Measurements from ENCODE around the gene TMEM115.

Gene TMEM115

DNA sequence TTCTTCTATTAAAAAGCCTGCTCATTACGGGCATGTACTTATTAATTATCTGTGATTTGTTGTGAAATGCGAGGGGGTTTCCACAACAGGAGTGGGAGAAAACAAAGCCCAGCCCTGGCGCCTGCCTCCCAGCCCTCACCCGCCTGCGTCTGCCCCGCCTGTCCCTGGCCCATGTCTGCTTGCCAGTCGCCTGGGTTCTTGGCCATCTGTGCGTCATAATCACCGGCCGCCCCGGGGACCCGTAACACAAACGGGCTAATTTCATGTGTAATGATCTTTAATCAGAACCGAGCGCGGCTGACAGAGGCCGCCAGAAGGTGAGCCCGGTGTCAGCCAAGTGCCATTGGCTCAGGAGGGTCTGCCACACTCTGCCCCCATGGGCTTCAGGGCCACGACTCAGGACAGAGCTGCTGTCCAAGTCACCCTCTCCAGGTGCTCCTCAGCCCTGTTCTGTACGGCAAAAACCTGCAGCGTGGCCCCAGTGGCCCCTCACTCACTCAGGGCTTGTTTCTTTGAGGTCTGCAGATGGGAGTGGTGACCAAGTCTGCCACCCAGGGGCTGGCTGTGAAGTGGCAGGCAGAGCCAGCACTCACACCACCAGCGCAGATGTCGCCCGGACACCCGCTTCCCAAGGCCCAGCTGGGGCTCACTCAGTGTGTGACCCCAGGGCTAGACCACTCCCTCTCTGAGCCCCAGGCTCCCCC is 28.8 kb upstream of the TMEM115 start:
- TF ChIP-seq, protein P1, sequence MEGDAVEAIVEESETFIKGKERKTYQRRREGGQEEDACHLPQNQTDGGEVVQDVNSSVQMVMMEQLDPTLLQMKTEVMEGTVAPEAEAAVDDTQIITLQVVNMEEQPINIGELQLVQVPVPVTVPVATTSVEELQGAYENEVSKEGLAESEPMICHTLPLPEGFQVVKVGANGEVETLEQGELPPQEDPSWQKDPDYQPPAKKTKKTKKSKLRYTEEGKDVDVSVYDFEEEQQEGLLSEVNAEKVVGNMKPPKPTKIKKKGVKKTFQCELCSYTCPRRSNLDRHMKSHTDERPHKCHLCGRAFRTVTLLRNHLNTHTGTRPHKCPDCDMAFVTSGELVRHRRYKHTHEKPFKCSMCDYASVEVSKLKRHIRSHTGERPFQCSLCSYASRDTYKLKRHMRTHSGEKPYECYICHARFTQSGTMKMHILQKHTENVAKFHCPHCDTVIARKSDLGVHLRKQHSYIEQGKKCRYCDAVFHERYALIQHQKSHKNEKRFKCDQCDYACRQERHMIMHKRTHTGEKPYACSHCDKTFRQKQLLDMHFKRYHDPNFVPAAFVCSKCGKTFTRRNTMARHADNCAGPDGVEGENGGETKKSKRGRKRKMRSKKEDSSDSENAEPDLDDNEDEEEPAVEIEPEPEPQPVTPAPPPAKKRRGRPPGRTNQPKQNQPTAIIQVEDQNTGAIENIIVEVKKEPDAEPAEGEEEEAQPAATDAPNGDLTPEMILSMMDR (IDR thresholded peaks at IDR 0.05; ENCODE audit: borderline replicate concordance, control extremely low read depth, extremely low read depth, insufficient read depth, missing control alignments), result no peak
- DNase-seq (ENCODE audit: low spot score), result peak; percentile 61
- in situ Hi-C loops (cut with MboI; ENCODE audit: low sequenced_read_pairs, unreplicated experiment), result no loop called here

DNA sequence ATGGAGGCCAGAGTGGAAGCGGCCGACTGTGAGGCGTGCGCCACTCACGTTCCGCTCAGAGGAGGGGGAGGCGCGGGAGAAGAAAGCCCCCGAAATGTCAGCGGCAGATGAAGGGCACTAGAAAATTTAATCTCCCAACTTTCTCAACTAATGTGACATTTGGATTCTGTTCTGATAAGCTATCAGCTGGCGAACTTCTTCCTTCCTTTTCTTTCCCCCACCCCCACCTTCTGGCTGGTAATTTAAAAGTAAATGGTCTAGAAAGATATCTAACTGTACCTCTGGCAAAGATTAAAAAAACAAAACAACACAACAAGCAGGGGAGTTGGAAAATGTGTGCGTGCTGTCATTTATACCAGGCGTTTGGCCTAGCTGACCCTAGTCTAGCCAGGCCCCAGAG is 26.4 kb upstream of the TMEM115 start:
- in situ Hi-C loops (cut with MboI; ENCODE audit: low sequenced_read_pairs, unreplicated experiment), result no loop called here
- TF ChIP-seq, protein P1 (IDR thresholded peaks at IDR 0.05; ENCODE audit: borderline replicate concordance, control extremely low read depth, extremely low read depth, insufficient read depth, missing control alignments), result no peak

DNA sequence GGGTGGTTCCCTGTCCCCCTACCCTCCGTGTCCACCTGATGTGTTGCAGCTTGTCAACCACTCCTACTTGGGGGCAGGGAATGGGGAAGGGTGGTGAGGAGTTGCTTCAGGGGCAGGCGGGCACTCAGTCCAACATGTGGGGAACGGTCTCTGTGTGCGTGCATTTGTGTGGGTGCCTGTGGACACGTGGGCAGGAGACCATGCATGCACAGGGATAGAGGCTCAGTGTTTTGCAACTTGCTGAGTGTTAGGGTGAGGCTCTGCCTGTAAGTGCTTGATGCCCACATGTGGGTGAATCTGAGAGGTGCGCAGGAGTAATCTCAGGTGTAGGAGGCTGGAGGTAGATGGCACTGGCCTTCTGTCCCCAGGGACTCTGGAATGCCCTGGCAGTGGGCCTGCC is 24.4 kb upstream of the TMEM115 start:
- DNase-seq (ENCODE audit: low spot score), result no peak
- TF ChIP-seq, protein P1 (IDR thresholded peaks at IDR 0.05; ENCODE audit: borderline replicate concordance, control extremely low read depth, extremely low read depth, insufficient read depth, missing control alignments), result no peak
- in situ Hi-C loops (cut with MboI; ENCODE audit: low sequenced_read_pairs, unreplicated experiment), result no loop called here

More for the DNA sequence above, 26.4 kb upstream of the TMEM115 start:
- no peak for DNase-seq (ENCODE audit: low spot score)

DNA sequence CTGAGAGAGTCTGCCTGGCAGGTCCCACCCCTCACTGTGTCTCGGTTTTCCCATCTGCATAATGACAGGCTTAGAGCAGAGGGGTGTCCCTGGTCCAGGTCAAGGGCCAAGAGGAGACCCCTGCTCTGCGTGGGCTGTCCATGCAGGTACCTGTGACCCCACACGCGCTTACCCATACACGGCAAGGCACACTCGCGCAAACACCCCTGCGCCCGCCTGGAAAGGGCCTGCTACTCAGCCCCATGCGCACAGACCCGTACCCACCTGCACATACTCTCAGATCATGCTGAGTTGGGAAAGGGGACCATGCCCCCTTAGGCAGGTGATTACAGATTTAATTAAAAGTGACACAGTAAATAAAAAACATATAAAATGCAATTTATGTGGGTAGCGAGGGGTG is 23.4 kb upstream of the TMEM115 start:
- in situ Hi-C loops (cut with MboI; ENCODE audit: low sequenced_read_pairs, unreplicated experiment), result no loop called here
- no peak for DNase-seq (ENCODE audit: low spot score)
- TF ChIP-seq, protein P1 (IDR thresholded peaks at IDR 0.05; ENCODE audit: borderline replicate concordance, control extremely low read depth, extremely low read depth, insufficient read depth, missing control alignments), result no peak

DNA sequence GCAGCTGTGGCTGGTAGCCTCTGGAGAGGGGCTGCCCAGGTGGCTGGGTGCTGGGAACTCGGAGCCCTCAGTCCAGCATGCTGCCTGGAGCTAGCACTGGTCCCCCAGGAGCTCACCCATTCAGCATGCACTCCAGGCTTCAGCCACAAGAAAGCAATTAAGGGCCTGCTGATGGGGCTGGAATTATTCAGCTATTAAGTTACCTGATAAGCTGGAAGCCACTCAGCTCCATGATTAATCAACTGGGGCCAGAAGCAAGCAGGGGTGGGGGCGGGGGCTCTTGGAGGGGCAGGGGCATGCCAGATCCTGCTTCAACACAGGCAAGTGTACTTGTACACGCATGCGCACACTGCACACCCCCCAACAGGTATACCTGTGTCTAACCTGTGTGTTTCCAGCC is 22.1 kb upstream of the TMEM115 start:
- in situ Hi-C loops (cut with MboI; ENCODE audit: low sequenced_read_pairs, unreplicated experiment), result no loop called here
- TF ChIP-seq, protein P1 (IDR thresholded peaks at IDR 0.05; ENCODE audit: borderline replicate concordance, control extremely low read depth, extremely low read depth, insufficient read depth, missing control alignments), result no peak
- DNase-seq (ENCODE audit: low spot score), result no peak

DNA sequence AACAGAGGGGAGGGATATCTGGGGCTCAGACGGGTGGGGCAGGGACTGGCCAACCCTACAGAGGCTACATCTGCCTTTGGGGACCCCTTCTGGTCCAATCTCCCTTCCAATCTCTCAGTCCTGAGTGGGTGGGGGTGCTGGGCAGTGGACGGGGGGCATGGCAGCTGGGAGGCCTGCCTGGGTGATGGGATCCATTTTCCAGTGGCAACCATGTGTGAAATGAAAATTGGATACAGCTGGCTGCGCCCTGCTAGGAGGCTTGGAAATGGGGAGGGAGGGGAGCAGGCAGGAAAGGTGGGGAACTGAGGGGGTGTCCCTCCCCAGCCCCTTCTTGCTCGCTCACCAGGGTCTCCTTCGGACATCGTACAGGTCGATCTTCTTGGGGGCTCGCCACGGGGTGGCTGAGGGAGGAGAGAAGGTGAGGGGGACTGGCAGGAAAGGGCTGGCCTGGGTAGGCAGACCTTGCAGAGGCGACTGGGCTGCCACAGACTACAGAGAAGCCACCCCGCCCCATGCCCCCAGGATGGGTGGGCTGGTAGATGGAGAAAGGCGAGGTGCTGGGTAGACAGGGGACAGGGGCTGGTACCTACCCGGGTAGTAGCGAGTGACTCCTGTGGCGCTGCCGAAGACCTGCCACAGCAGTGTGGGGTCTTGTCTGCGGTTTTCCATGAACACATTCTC is 21.2 kb upstream of the TMEM115 start:
- in situ Hi-C loops (cut with MboI; ENCODE audit: low sequenced_read_pairs, unreplicated experiment), result no loop called here
- DNase-seq (ENCODE audit: low spot score), result no peak
- TF ChIP-seq, protein P1 (IDR thresholded peaks at IDR 0.05; ENCODE audit: borderline replicate concordance, control extremely low read depth, extremely low read depth, insufficient read depth, missing control alignments), result no peak

Measured in GM13976 (cell line).